ENCODE data around the gene PLEKHM1. TPM values are rescaled to one million over a fixed set of nuclear protein-coding genes. Genes with fewer than 3 reads are reported as not detected.

The PLEKHM1 gene
- total and polyA plus RNA-seq, 2 of the 13 experiments (the other 11 are each of a cell fraction or from before 2014, with no cell fraction given) = 7.6 to 13.5 TPM

GRCh38 chr17:45429339-45430005, 61.0 kb downstream of the PLEKHM1 start (continued):
- TF ChIP-seq MAZ (IDR thresholded peaks at IDR 0.05; ENCODE audit: borderline replicate concordance, low read depth, low read length) (no peak), MAZ (CRISPR knock-in tag; IDR thresholded peaks at IDR 0.05; ENCODE audit: low read depth) (no peak), EED (CRISPR knock-in tag; IDR thresholded peaks at IDR 0.05) (0 out of 2 replicates have a peak, but pooled peaks have one; percentile 25), AGO1 (IDR thresholded peaks at IDR 0.05; ENCODE audit: low read depth, low read length, poor library complexity, severe bottlenecking) (no peak), ZNF136 (CRISPR knock-in tag; IDR thresholded peaks at IDR 0.05; ENCODE audit: low read depth) (no peak), DDIT3 (CRISPR knock-in tag; IDR thresholded peaks at IDR 0.05) (no peak), GLMP (CRISPR knock-in tag; IDR thresholded peaks at IDR 0.05; ENCODE audit: borderline replicate concordance) (no peak), JARID2 (CRISPR knock-in tag; IDR thresholded peaks at IDR 0.05; ENCODE audit: insufficient replicate concordance) (no peak), ZNF281 (CRISPR knock-in tag; IDR thresholded peaks at IDR 0.05; ENCODE audit: borderline replicate concordance) (no peak), ZNF367 (CRISPR knock-in tag; IDR thresholded peaks at IDR 0.05; ENCODE audit: borderline replicate concordance) (no peak), ZNF225 (CRISPR knock-in tag; IDR thresholded peaks at IDR 0.05) (no peak), ZNF276 (CRISPR knock-in tag; IDR thresholded peaks at IDR 0.05; ENCODE audit: low read depth) (no peak), ZBTB26 (CRISPR knock-in tag; IDR thresholded peaks at IDR 0.05; ENCODE audit: borderline replicate concordance) (0 out of 2 replicates have a peak, but pooled peaks have one; percentile 34), IKZF5 (CRISPR knock-in tag; IDR thresholded peaks at IDR 0.05) (no peak), ZNF737 (CRISPR knock-in tag; IDR thresholded peaks at IDR 0.05; ENCODE audit: borderline replicate concordance) (no peak), DRAP1 (CRISPR knock-in tag; IDR thresholded peaks at IDR 0.05) (no peak), KLF11 (CRISPR knock-in tag; IDR thresholded peaks at IDR 0.05) (no peak), FIP1L1 (IDR thresholded peaks at IDR 0.05; ENCODE audit: borderline replicate concordance, insufficient read depth, low read depth, low read length) (no peak), ZNF607 (CRISPR knock-in tag; IDR thresholded peaks at IDR 0.05; ENCODE audit: borderline replicate concordance) (no peak), ZNF879 (CRISPR knock-in tag; IDR thresholded peaks at IDR 0.05) (no peak)
